Heart right ventricle (tissue), 16 donors: ENCODE measurements around the gene OLIG3. TPM values are rescaled to one million over a fixed set of nuclear protein-coding genes. Genes with fewer than 3 reads are reported as not detected.

Source experiments
- ATAC-seq, 8 donors: fragments of 200-7000 bp; cut with Tn5 transposase; one replicate each; pipeline ENCODE4 v1.9.1; 2020; ENCODE audit warnings: mild to moderate bottlenecking in 8 of 8, moderate library complexity in 8 of 8, moderate number of reproducible peaks in 1 of 8
- DNase-seq, 2 donors: peaks; one replicate each; pipeline ENCODE4 v3.0.0-alpha.2; 2020
- H3K27ac ChIP-seq, 10 donors: fragments of 200-600 bp; sonication (generic) in 2 of 10; one replicate each; pipeline versions ENCODE4 v1.5.0 to v1.8.0; 2020 to 2022; ENCODE audit warnings: mild to moderate bottlenecking in 3 of 10
- H3K27me3 ChIP-seq, 7 donors: fragments of 200-600 bp; one replicate each; pipeline ENCODE4 v1.8.0; 2021 to 2022; ENCODE audit warnings: mild to moderate bottlenecking in 2 of 7
- H3K36me3 ChIP-seq, 9 donors: fragments of 200-600 bp; sonication (generic) in 1 of 9; one replicate each; pipeline versions ENCODE4 v1.5.0 to v1.8.0; 2020 to 2022; ENCODE audit warnings: mild to moderate bottlenecking in 2 of 9
- H3K4me1 ChIP-seq, 9 donors: fragments of 200-600 bp; sonication (generic) in 1 of 9; one replicate each; pipeline versions ENCODE4 v1.5.0 to v1.8.0; 2020 to 2022; ENCODE audit warnings: mild to moderate bottlenecking in 4 of 9
- H3K4me3 ChIP-seq, 10 donors: fragments of 200-600 bp; sonication (generic) in 2 of 10; one replicate each; pipeline versions ENCODE4 v1.5.0 to v1.8.0; 2020 to 2022; ENCODE audit warnings: mild to moderate bottlenecking in 7 of 10, moderate library complexity in 2 of 10
- H3K9me3 ChIP-seq, 11 donors: fragments of 200-600 bp in 10 of 11; sonication (generic) in 2 of 11; one replicate each; pipeline versions ENCODE4 v1.5.0 to v1.8.0; 2013 to 2022; ENCODE audit warnings: mild to moderate bottlenecking in 2 of 11, control low read depth in 1 of 11, moderate library complexity in 1 of 11
- WGBS, 2 donors: extraction: QIAGEN DNeasy Blood & Tissue Kit; methylation state at CpG; one replicate each; pipeline ENCODE4 v1.1.7; 2013; ENCODE audit warnings: inconsistent platforms in 1 of 2; 5-methylcytosine and 5-hydroxymethylcytosine counted together
- intact Hi-C, 10 donors: fragments of 100-400 bp; cut with DNase I; formaldehyde crosslinking; loops; one replicate each; pipeline versions ENCODE4 v1.11.1 to v1.14.2; 2022
- polyA plus RNA-seq, 2 donors: library from polyadenylated mRNA; stranded (reverse); fragments of 200-250 nt; gene quantifications; one replicate each; pipeline ENCODE4 v1.2.3, GENCODE V29; 2013
- total RNA-seq, 10 donors: library from RNA; stranded (reverse); fragmentation: NEBNext Ultra II Directional in 3 of 10; extraction: Animal tissue kit (Norgen Biotek cat#: 25700) in 3 of 10; gene quantifications; one replicate each; pipeline versions ENCODE4 v1.2.1 to v1.2.4, GENCODE V29; 2021 to 2023
- TF ChIP-seq, protein P1 (sequence below), 9 donors: fragments of 200-600 bp; sonication (generic) in 2 of 9; IDR thresholded peaks; one replicate each; pipeline versions ENCODE4 v1.5.0 to v1.8.0; 2021 to 2022; ENCODE audit warnings: antibody characterized with exemption in 9 of 9, mild to moderate bottlenecking in 5 of 9, moderate library complexity in 1 of 9
- donor health status: Arrhythmogenic right ventricular cardiomyopathy.
- donor health status: ischemic (EF 13 %, LVEDD 7.1; RV severe dilation, severe dysfunction).
- donor health status: healthy with polysubstance abuse.
- donor health status: DM: no; HTN: yes; CAD: no.
- donor health status: DM: no; HTN: no; CAD: no.
- donor health status: ischemic (EF 25% LVEDD 6.9; RV normal size, moderate dysfunction).
- donor health status: ischemic (EF 25% LVEDD 5.7; RV mildly dilated, moderate dysfunction).
- donor health status: healthy.
- donor health status: DM: yes; HTN: yes; CAD: no.
- donor health status: Ischemic cardiomyopathy.
- donor health status: ischemic (EF 35%, LVEDD 5.7; RV mildly dilated, moderate dysfunction).
- donor health status: nonischemic (EF 11% LVEDD 7.7; RV severe dilation, severe dysfunction).
- donor health status: DM: yes; HTN: yes; CAD: no.
- donor health status: PGD.
- donor health status: ischemic (EF 29% LVEDD 5.4; RV normal size, mild dysfunction).
- donor health status: nonischemic (EF 23%, LVEDD 6.1; RV moderate dilation, normal function).

Gene OLIG3
- total and polyA plus RNA-seq, 12 donors = not detected

DNA sequence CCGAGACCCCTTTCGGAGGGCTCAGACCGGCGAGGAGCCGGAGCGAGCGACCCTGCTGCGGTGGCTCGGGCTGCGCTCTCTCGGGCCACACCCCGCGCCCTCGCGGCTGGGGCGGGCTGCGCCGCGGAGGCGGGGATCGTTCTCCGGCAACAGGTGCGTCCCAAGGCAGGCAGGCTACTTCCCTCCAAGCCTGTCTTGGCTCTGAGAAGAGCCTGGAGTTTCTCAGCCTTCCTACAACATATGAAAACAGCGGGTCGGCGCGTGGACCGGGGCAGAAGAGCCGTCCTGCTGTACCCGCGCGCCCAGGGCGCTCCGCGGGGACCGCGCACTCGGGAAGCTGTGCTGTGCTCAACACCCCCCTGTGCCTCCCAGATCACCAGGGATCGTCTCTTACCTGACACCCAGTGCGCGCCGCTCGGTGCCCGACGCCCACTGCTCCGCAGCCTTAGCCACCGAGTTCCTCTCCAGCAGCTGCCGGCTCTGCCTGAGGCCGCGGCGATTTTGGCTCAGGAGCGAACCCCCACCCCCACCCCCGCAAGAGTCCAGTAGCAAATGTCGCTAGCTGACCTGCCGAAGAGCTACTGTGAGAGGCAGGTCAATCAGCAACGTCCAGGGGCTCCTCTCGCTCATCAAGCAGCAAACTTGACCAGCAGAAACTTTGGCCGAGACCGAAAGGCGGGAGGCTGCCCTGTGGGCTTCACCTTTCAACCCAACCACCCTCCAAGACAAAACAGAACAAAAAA is 3.7 kb upstream of the OLIG3 start:
- intact Hi-C loops = no loop called here
- 2% methylated on average over 47 to 60 of the region's 60 CpGs for WGBS, 2 donors
- Histone ChIP-seq H3K36me3 (no peaks in the 10 kb centered on the region), H3K4me1 (peaks cover 5 to 48% (median 26%) of the 10 kb centered on the region in 9 donors), H3K27me3 (peaks cover 64 to 100% (median 96%) of the 10 kb centered on the region in 7 donors), H3K4me3 (peak overlapping the region in 7 of 10 donors; percentile 1 to 34 (median 17)), H3K27ac (no peak overlapping the region), H3K9me3 (no peaks in the 10 kb centered on the region)
- DNase-seq (no peak), ATAC-seq (peak in 2 of 8 donors; percentile 37 to 44)
- TF ChIP-seq, protein P1, sequence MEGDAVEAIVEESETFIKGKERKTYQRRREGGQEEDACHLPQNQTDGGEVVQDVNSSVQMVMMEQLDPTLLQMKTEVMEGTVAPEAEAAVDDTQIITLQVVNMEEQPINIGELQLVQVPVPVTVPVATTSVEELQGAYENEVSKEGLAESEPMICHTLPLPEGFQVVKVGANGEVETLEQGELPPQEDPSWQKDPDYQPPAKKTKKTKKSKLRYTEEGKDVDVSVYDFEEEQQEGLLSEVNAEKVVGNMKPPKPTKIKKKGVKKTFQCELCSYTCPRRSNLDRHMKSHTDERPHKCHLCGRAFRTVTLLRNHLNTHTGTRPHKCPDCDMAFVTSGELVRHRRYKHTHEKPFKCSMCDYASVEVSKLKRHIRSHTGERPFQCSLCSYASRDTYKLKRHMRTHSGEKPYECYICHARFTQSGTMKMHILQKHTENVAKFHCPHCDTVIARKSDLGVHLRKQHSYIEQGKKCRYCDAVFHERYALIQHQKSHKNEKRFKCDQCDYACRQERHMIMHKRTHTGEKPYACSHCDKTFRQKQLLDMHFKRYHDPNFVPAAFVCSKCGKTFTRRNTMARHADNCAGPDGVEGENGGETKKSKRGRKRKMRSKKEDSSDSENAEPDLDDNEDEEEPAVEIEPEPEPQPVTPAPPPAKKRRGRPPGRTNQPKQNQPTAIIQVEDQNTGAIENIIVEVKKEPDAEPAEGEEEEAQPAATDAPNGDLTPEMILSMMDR (IDR thresholded peaks at IDR 0.05) = no peak

DNA sequence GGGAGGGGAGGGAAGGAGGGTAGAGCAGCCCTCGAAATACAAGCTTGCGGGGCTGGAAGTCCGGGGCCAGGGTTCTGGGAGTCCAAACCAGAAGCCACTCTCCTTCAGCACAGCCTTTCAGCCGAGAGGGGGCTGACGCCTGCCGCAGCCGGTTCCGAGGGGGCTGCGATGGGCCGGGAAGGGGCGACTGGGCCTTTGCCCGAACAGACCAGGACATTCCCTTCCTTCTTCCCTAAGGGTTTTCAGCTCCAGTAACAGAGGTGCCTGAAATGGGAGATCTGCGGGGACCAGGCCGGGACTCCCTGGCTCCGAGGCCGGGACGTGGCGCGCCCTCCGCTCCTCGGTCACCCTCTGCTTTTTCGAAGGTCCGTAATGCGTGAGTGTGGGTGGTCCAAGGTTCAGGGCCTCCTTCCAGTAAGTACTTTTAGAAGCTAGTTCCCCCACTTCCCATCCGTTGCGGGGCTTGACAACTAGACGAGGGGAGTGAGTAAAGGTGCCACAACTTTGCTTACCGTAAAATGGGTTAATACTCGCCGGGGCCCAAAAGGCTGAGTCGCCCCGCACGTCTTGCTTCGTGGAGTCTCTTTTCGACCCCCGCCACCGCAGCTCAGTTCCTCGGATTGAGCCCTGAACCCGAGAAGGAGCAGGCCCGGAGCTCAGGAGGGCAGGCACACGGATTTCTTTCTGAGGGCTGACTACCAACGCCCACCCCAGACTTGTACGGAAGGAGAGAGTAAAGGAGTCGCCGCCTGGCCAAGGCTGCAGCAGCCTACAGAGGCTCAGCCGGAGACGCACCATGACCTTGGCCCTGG is 2.9 kb upstream of the OLIG3 start:
- Histone ChIP-seq H3K27me3 (peaks cover 66 to 100% (median 100%) of the 10 kb centered on the region in 7 donors), H3K36me3 (no peaks in the 10 kb centered on the region), H3K4me3 (peak overlapping the region in 7 of 10 donors; percentile 1 to 34 (median 17)), H3K9me3 (no peaks in the 10 kb centered on the region), H3K4me1 (peaks cover 5 to 50% (median 26%) of the 10 kb centered on the region in 9 donors), H3K27ac (no peak overlapping the region)
- WGBS, 2 donors = 4 to 5% methylated on average over 47 of the region's 47 CpGs
- ATAC-seq = peak in 1 of 8 donors; percentile 25
- no peak for DNase-seq
- intact Hi-C loops = no loop called here
- TF ChIP-seq, protein P1 (IDR thresholded peaks at IDR 0.05) = no peak

GRCh38 chr6:137496368-137496767 is 2.2 kb upstream of the OLIG3 start:
- WGBS, 2 donors = 4 to 5% methylated on average over 17 of the region's 17 CpGs
- no peak overlapping the region for H3K4me3 ChIP-seq
- ATAC-seq (no peak), DNase-seq (no peak)
- TF ChIP-seq, protein P1 (IDR thresholded peaks at IDR 0.05) = no peak
- peaks cover 66 to 100% (median 100%) of the 10 kb centered on the region in 7 donors for H3K27me3 ChIP-seq
- H3K36me3 ChIP-seq = no peaks in the 10 kb centered on the region
- intact Hi-C loops = no loop called here
- H3K4me1 ChIP-seq = peaks cover 5 to 50% (median 26%) of the 10 kb centered on the region in 9 donors
- no peak overlapping the region for H3K27ac ChIP-seq
- no peaks in the 10 kb centered on the region for H3K9me3 ChIP-seq

DNA sequence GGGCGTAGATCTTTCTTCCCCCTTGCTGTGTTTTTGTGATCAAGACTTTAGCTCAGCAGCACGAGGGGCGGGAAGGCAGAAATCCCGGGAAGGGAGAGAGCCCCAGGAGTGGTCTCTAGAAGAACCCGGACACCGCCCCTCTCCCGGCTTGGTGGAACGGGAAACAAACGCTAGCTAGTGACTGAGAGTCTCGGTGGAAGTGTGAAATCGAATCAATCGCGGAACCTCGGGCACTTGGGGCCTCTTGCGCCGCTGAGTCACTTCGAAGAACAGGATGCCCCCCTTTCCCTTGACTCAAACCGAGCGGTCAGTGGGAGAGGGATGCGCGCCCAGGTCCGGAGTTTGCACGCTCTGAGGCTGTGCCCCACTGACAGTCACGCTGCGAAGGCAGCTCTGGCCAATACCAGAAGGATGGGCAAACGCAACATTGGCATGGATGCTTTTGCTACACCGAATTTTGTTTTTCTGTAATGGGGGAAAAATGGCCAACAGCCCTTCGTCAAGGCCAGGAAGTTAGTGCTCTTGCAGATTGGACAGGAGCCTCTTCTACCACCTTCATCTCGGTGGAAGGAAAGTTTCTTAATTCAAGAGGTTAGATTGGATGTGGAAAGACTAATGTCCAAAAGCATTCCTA is 1.6 kb upstream of the OLIG3 start:
- Histone ChIP-seq H3K27ac (no peak overlapping the region), H3K4me3 (no peak overlapping the region), H3K36me3 (no peaks in the 10 kb centered on the region), H3K4me1 (peaks cover 5 to 50% (median 26%) of the 10 kb centered on the region in 9 donors), H3K27me3 (peaks cover 67 to 100% (median 100%) of the 10 kb centered on the region in 7 donors), H3K9me3 (no peaks in the 10 kb centered on the region)
- DNase-seq (no peak), ATAC-seq (no peak)
- intact Hi-C loops = no loop called here
- 2 to 5% methylated on average over 29 of the region's 29 CpGs for WGBS, 2 donors
- TF ChIP-seq, protein P1 (IDR thresholded peaks at IDR 0.05) = no peak
